Measurements from ENCODE around the gene GYS1.

The GYS1 gene

GRCh38 chr19:48992581-48993174, 431 bp downstream of the GYS1 start (continued):
- no peak for TF ChIP-seq CSRNP3 (CRISPR knock-in tag; IDR thresholded peaks at IDR 0.05)
- TF ChIP-seq BACH2 (CRISPR knock-in tag; IDR thresholded peaks at IDR 0.05; ENCODE audit: borderline replicate concordance) = no peak
- no peak for TF ChIP-seq GLIS3 (CRISPR knock-in tag; IDR thresholded peaks at IDR 0.05)
- TF ChIP-seq SNAI2 (CRISPR knock-in tag; IDR thresholded peaks at IDR 0.05) = no peak

- ATAC-seq = peak; percentile 82
- no peak for TF ChIP-seq ZFP30 (CRISPR knock-in tag; IDR thresholded peaks at IDR 0.05)
- no peak for TF ChIP-seq BACH2 (CRISPR knock-in tag; IDR thresholded peaks at IDR 0.05; ENCODE audit: borderline replicate concordance)
- TF ChIP-seq TSHZ2 (CRISPR knock-in tag; IDR thresholded peaks at IDR 0.05) = no peak
- no peak for TF ChIP-seq GLIS3 (CRISPR knock-in tag; IDR thresholded peaks at IDR 0.05)
- no peak for TF ChIP-seq CREB5 (CRISPR knock-in tag; IDR thresholded peaks at IDR 0.05; ENCODE audit: low read depth)
- no peak for TF ChIP-seq ARNTL (CRISPR knock-in tag; IDR thresholded peaks at IDR 0.05; ENCODE audit: borderline replicate concordance, low read depth)
- no peak for TF ChIP-seq ESRRG (CRISPR knock-in tag; IDR thresholded peaks at IDR 0.05)
- no peak for TF ChIP-seq SNAI2 (CRISPR knock-in tag; IDR thresholded peaks at IDR 0.05)
- no peak for TF ChIP-seq CSDC2 (CRISPR knock-in tag; IDR thresholded peaks at IDR 0.05)
- TF ChIP-seq PATZ1 (CRISPR knock-in tag; IDR thresholded peaks at IDR 0.05; ENCODE audit: borderline replicate concordance) = no peak
- no peak for TF ChIP-seq POU6F1 (CRISPR knock-in tag; IDR thresholded peaks at IDR 0.05; ENCODE audit: borderline replicate concordance, low read depth)
- no peak for TF ChIP-seq TOX (CRISPR knock-in tag; IDR thresholded peaks at IDR 0.05; ENCODE audit: borderline replicate concordance)
Measured at GRCh38 chr19:48991873-48992580, 1.1 kb downstream of the GYS1 start.

GRCh38 chr19:48991011-48991609, 2.0 kb downstream of the GYS1 start:
- ATAC-seq = no peak
- TF ChIP-seq ZNF8 (CRISPR knock-in tag; IDR thresholded peaks at IDR 0.05) (no peak), ZFP3 (CRISPR knock-in tag; IDR thresholded peaks at IDR 0.05) (no peak), ZC3H10 (CRISPR knock-in tag; IDR thresholded peaks at IDR 0.05) (no peak), ZNF70 (CRISPR knock-in tag; IDR thresholded peaks at IDR 0.05) (no peak), ZNF565 (CRISPR knock-in tag; conservative IDR thresholded peaks at IDR 0.05; ENCODE audit: low read depth) (no peak), ESRRG (CRISPR knock-in tag; IDR thresholded peaks at IDR 0.05) (no peak), RARB (CRISPR knock-in tag; IDR thresholded peaks at IDR 0.05) (no peak), BACH2 (CRISPR knock-in tag; IDR thresholded peaks at IDR 0.05; ENCODE audit: borderline replicate concordance) (no peak), PATZ1 (CRISPR knock-in tag; IDR thresholded peaks at IDR 0.05; ENCODE audit: borderline replicate concordance) (no peak), PPARA (CRISPR knock-in tag; IDR thresholded peaks at IDR 0.05; ENCODE audit: borderline replicate concordance) (no peak), TSHZ2 (CRISPR knock-in tag; IDR thresholded peaks at IDR 0.05) (no peak), OSR1 (CRISPR knock-in tag; IDR thresholded peaks at IDR 0.05) (no peak)
